ENCODE measurements around the gene LDB2.

The LDB2 gene

GRCh38 chr4:16726368-16727050, 171.9 kb downstream of the LDB2 start:
- no peak for TF ChIP-seq POLR2AphosphoS5 (IDR thresholded peaks at IDR 0.05; ENCODE audit: low read depth, low read length)
- no peak for TF ChIP-seq POLR2A (IDR thresholded peaks at IDR 0.05; ENCODE audit: low read depth, low read length)
- no peak for TF ChIP-seq TAF1 (IDR thresholded peaks at IDR 0.05; ENCODE audit: borderline replicate concordance, low read depth, low read length)
- no peak for DNase-seq (ENCODE audit: insufficient read length)
- no peak for FAIRE-seq

- no peak for DNase-seq (ENCODE audit: insufficient read length)
- FAIRE-seq, result no peak
- no peak for TF ChIP-seq TAF1 (IDR thresholded peaks at IDR 0.05; ENCODE audit: borderline replicate concordance, low read depth, low read length)
- no peak for TF ChIP-seq POLR2A (IDR thresholded peaks at IDR 0.05; ENCODE audit: low read depth, low read length)
- TF ChIP-seq POLR2AphosphoS5 (IDR thresholded peaks at IDR 0.05; ENCODE audit: low read depth, low read length), result no peak
Observed at GRCh38 chr4:16725252-16725651, 173.2 kb downstream of the LDB2 start.

- FAIRE-seq, result no peak
- TF ChIP-seq TAF1 (IDR thresholded peaks at IDR 0.05; ENCODE audit: borderline replicate concordance, low read depth, low read length), result no peak
- no peak for TF ChIP-seq POLR2AphosphoS5 (IDR thresholded peaks at IDR 0.05; ENCODE audit: low read depth, low read length)
- no peak for TF ChIP-seq POLR2A (IDR thresholded peaks at IDR 0.05; ENCODE audit: low read depth, low read length)
- no peak for DNase-seq (ENCODE audit: insufficient read length)
Observed at GRCh38 chr4:16722416-16722815, 176.0 kb downstream of the LDB2 start.

- FAIRE-seq, result no peak
- no peak for DNase-seq (ENCODE audit: insufficient read length)
- TF ChIP-seq TAF1 (IDR thresholded peaks at IDR 0.05; ENCODE audit: borderline replicate concordance, low read depth, low read length) (no peak), POLR2A (IDR thresholded peaks at IDR 0.05; ENCODE audit: low read depth, low read length) (no peak), POLR2AphosphoS5 (IDR thresholded peaks at IDR 0.05; ENCODE audit: low read depth, low read length) (no peak)
Observed at GRCh38 chr4:16721613-16722291, 176.7 kb downstream of the LDB2 start.

- TF ChIP-seq TAF1 (IDR thresholded peaks at IDR 0.05; ENCODE audit: borderline replicate concordance, low read depth, low read length), result no peak
- no peak for TF ChIP-seq POLR2A (IDR thresholded peaks at IDR 0.05; ENCODE audit: low read depth, low read length)
- TF ChIP-seq POLR2AphosphoS5 (IDR thresholded peaks at IDR 0.05; ENCODE audit: low read depth, low read length), result no peak
- FAIRE-seq (no peak), DNase-seq (ENCODE audit: insufficient read length) (no peak)
Observed at GRCh38 chr4:16720761-16721160, 177.7 kb downstream of the LDB2 start.

- TF ChIP-seq POLR2A (IDR thresholded peaks at IDR 0.05; ENCODE audit: low read depth, low read length) (no peak), TAF1 (IDR thresholded peaks at IDR 0.05; ENCODE audit: borderline replicate concordance, low read depth, low read length) (no peak), POLR2AphosphoS5 (IDR thresholded peaks at IDR 0.05; ENCODE audit: low read depth, low read length) (no peak)
- FAIRE-seq (no peak), DNase-seq (ENCODE audit: insufficient read length) (no peak)
Observed at GRCh38 chr4:16717266-16717970, 181.0 kb downstream of the LDB2 start.

GRCh38 chr4:16715482-16715881, 183.0 kb downstream of the LDB2 start:
- DNase-seq (ENCODE audit: insufficient read length), result no peak
- no peak for FAIRE-seq
- TF ChIP-seq POLR2AphosphoS5 (IDR thresholded peaks at IDR 0.05; ENCODE audit: low read depth, low read length) (no peak), POLR2A (IDR thresholded peaks at IDR 0.05; ENCODE audit: low read depth, low read length) (no peak), TAF1 (IDR thresholded peaks at IDR 0.05; ENCODE audit: borderline replicate concordance, low read depth, low read length) (no peak)

GRCh38 chr4:16714191-16714590, 184.3 kb downstream of the LDB2 start:
- no peak for FAIRE-seq
- no peak for DNase-seq (ENCODE audit: insufficient read length)
- TF ChIP-seq POLR2AphosphoS5 (IDR thresholded peaks at IDR 0.05; ENCODE audit: low read depth, low read length) (no peak), POLR2A (IDR thresholded peaks at IDR 0.05; ENCODE audit: low read depth, low read length) (no peak), TAF1 (IDR thresholded peaks at IDR 0.05; ENCODE audit: borderline replicate concordance, low read depth, low read length) (no peak)

- DNase-seq (ENCODE audit: insufficient read length) (no peak), FAIRE-seq (no peak)
- TF ChIP-seq TAF1 (IDR thresholded peaks at IDR 0.05; ENCODE audit: borderline replicate concordance, low read depth, low read length), result no peak
- TF ChIP-seq POLR2A (IDR thresholded peaks at IDR 0.05; ENCODE audit: low read depth, low read length), result no peak
Observed at GRCh38 chr4:16713696-16714095, 184.7 kb downstream of the LDB2 start.

GRCh38 chr4:16713271-16713670, 185.2 kb downstream of the LDB2 start:
- TF ChIP-seq TAF1 (IDR thresholded peaks at IDR 0.05; ENCODE audit: borderline replicate concordance, low read depth, low read length) (no peak), POLR2A (IDR thresholded peaks at IDR 0.05; ENCODE audit: low read depth, low read length) (no peak), POLR2AphosphoS5 (IDR thresholded peaks at IDR 0.05; ENCODE audit: low read depth, low read length) (no peak)

GRCh38 chr4:16710198-16710597, 188.2 kb downstream of the LDB2 start:
- no peak for TF ChIP-seq POLR2A (IDR thresholded peaks at IDR 0.05; ENCODE audit: low read depth, low read length)
- no peak for TF ChIP-seq TAF1 (IDR thresholded peaks at IDR 0.05; ENCODE audit: borderline replicate concordance, low read depth, low read length)
- TF ChIP-seq POLR2AphosphoS5 (IDR thresholded peaks at IDR 0.05; ENCODE audit: low read depth, low read length), result no peak

More at GRCh38 chr4:16713271-16713670, 185.2 kb downstream of the LDB2 start:
- no peak for DNase-seq (ENCODE audit: insufficient read length)
- no peak for FAIRE-seq

More at GRCh38 chr4:16710198-16710597, 188.2 kb downstream of the LDB2 start:
- DNase-seq (ENCODE audit: insufficient read length) (no peak), FAIRE-seq (no peak)
